ENCODE measurements around the gene RFX3. TPM values are rescaled to one million over a fixed set of nuclear protein-coding genes. Genes with fewer than 3 reads are reported as not detected.

RFX3 gene
- total RNA-seq, 2 donors from 2014 or later: 27.5 to 28.2 TPM

DNA sequence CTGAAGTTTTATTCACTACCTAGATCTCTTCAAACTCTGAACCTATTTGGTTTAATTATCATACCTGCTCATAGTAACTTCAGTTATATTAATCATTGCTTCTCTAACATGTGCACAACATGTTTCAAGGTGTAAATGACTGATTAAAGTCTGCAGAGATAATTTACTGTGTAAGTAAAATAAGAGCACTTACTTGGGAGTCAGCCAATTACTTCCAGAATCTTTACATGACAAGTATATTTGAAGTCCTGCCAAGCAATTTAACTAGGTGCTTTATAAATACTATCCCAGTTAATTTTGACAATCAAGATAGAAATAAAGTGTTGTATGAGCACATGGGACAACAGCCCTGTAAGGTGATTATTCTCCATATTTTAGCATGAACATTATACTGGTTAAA is 109.9 kb downstream of the RFX3 start:
- no peaks in the 10 kb centered on the region for H3K36me3 ChIP-seq (ENCODE audit: control insufficient read depth, insufficient read depth, low read length)
- no peak for DNase-seq
- TF ChIP-seq, protein P1, sequence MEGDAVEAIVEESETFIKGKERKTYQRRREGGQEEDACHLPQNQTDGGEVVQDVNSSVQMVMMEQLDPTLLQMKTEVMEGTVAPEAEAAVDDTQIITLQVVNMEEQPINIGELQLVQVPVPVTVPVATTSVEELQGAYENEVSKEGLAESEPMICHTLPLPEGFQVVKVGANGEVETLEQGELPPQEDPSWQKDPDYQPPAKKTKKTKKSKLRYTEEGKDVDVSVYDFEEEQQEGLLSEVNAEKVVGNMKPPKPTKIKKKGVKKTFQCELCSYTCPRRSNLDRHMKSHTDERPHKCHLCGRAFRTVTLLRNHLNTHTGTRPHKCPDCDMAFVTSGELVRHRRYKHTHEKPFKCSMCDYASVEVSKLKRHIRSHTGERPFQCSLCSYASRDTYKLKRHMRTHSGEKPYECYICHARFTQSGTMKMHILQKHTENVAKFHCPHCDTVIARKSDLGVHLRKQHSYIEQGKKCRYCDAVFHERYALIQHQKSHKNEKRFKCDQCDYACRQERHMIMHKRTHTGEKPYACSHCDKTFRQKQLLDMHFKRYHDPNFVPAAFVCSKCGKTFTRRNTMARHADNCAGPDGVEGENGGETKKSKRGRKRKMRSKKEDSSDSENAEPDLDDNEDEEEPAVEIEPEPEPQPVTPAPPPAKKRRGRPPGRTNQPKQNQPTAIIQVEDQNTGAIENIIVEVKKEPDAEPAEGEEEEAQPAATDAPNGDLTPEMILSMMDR (conservative IDR thresholded peaks at IDR 0.05): no peak
- H3K4me1 ChIP-seq (ENCODE audit: control insufficient read depth, insufficient read depth, low read length): no peaks in the 10 kb centered on the region
- Mint-ChIP-seq H3K27ac (no peak overlapping the region), H3K27me3 (ENCODE audit: insufficient read depth) (no peaks in the 10 kb centered on the region), H3K4me3 (no peak overlapping the region), H3K9me3 (no peaks in the 10 kb centered on the region), H3K36me3 (ENCODE audit: low read depth) (no peaks in the 10 kb centered on the region), H3K4me1 (no peaks in the 10 kb centered on the region)
- no peaks in the 10 kb centered on the region for H3K9me3 ChIP-seq (ENCODE audit: control insufficient read depth, low read length)
- no peaks in the 10 kb centered on the region for H3K27me3 ChIP-seq (ENCODE audit: control insufficient read depth, insufficient read depth, low read length, poor library complexity, severe bottlenecking)
- no peak overlapping the region for H3K4me3 ChIP-seq (ENCODE audit: low read length)
- no peak overlapping the region for H3K27ac ChIP-seq (ENCODE audit: low read depth, low read length)
- no peak overlapping the region for H3K9ac ChIP-seq (ENCODE audit: extremely low read depth, low read length, poor library complexity, severe bottlenecking)

DNA sequence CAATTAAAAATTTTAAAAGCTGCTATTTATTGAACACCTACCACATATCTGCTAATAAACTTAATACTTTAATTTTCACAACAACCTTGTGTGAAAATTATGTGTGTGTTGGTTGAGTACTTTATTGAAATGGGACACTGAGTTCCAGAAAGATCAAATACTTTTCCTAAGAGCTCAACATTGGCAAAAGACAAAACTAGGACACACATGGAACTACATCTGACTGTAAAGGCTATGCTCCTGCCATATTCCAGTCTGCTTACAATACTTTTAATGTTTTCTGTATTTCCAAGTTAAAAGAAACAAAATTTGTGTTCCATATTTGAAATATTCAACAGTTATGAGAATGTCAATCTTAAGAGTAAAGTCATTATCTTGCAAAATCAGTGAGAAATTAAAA is 111.8 kb downstream of the RFX3 start:
- Histone ChIP-seq H3K4me3 (ENCODE audit: low read length) (no peak overlapping the region), H3K36me3 (ENCODE audit: control insufficient read depth, insufficient read depth, low read length) (no peaks in the 10 kb centered on the region), H3K9ac (ENCODE audit: extremely low read depth, low read length, poor library complexity, severe bottlenecking) (no peak overlapping the region), H3K27me3 (ENCODE audit: control insufficient read depth, insufficient read depth, low read length, poor library complexity, severe bottlenecking) (no peaks in the 10 kb centered on the region), H3K27ac (ENCODE audit: low read depth, low read length) (no peak overlapping the region), H3K9me3 (ENCODE audit: control insufficient read depth, low read length) (no peaks in the 10 kb centered on the region), H3K4me1 (ENCODE audit: control insufficient read depth, insufficient read depth, low read length) (no peaks in the 10 kb centered on the region)
- Mint-ChIP-seq H3K27ac (no peak overlapping the region), H3K27me3 (ENCODE audit: insufficient read depth) (no peaks in the 10 kb centered on the region), H3K4me3 (no peak overlapping the region), H3K36me3 (ENCODE audit: low read depth) (no peaks in the 10 kb centered on the region), H3K4me1 (no peaks in the 10 kb centered on the region), H3K9me3 (no peaks in the 10 kb centered on the region)
- TF ChIP-seq, protein P1 (conservative IDR thresholded peaks at IDR 0.05): no peak
- DNase-seq: no peak

DNA sequence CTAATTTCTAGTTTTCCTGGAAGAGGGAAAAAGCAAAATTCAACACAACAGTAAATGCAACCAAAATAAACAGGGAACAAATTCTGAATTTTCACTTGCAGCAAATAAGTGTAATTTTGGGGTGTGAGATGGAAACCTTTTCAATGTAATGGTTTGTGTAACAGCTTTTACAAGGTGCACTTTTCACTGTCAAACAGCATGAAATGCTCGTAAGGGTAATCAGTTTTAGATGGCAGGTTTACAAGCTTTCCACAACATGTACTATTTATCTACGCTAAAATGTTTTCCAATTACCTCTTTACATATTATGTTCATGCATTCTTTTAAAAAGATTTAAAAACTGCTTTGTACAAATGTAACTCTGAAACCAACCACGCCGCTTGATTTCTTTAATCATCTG is 115.3 kb downstream of the RFX3 start:
- Mint-ChIP-seq H3K4me3 (no peak overlapping the region), H3K27me3 (ENCODE audit: insufficient read depth) (no peaks in the 10 kb centered on the region), H3K27ac (no peak overlapping the region), H3K9me3 (no peaks in the 10 kb centered on the region), H3K36me3 (ENCODE audit: low read depth) (no peaks in the 10 kb centered on the region), H3K4me1 (no peaks in the 10 kb centered on the region)
- TF ChIP-seq, protein P1 (conservative IDR thresholded peaks at IDR 0.05): no peak
- no peaks in the 10 kb centered on the region for H3K27me3 ChIP-seq (ENCODE audit: control insufficient read depth, insufficient read depth, low read length, poor library complexity, severe bottlenecking)
- no peaks in the 10 kb centered on the region for H3K4me1 ChIP-seq (ENCODE audit: control insufficient read depth, insufficient read depth, low read length)
- no peak overlapping the region for H3K4me3 ChIP-seq (ENCODE audit: low read length)
- 98 to 100% methylated on average over 3 to 4 of the region's 4 CpGs for WGBS, 2 experiments (ENCODE audit: insufficient coverage in 1 of 2, insufficient read length in 1 of 2)
- no peak overlapping the region for H3K9ac ChIP-seq (ENCODE audit: extremely low read depth, low read length, poor library complexity, severe bottlenecking)
- H3K36me3 ChIP-seq (ENCODE audit: control insufficient read depth, insufficient read depth, low read length): no peaks in the 10 kb centered on the region
- DNase-seq: no peak
- H3K9me3 ChIP-seq (ENCODE audit: control insufficient read depth, low read length): no peaks in the 10 kb centered on the region
- H3K27ac ChIP-seq (ENCODE audit: low read depth, low read length): no peak overlapping the region
